HG02884 (cell line): ENCODE data around the gene STK36.

Experiments used
- ATAC-seq: cut with Tn5 transposase; IDR thresholded peaks from one replicate; pipeline ENCODE4 v1.9.1; 2021; ENCODE audit warnings: mild to moderate bottlenecking, moderate library complexity; ENCODE audit not compliant: unreplicated experiment

Gene STK36, protein sequence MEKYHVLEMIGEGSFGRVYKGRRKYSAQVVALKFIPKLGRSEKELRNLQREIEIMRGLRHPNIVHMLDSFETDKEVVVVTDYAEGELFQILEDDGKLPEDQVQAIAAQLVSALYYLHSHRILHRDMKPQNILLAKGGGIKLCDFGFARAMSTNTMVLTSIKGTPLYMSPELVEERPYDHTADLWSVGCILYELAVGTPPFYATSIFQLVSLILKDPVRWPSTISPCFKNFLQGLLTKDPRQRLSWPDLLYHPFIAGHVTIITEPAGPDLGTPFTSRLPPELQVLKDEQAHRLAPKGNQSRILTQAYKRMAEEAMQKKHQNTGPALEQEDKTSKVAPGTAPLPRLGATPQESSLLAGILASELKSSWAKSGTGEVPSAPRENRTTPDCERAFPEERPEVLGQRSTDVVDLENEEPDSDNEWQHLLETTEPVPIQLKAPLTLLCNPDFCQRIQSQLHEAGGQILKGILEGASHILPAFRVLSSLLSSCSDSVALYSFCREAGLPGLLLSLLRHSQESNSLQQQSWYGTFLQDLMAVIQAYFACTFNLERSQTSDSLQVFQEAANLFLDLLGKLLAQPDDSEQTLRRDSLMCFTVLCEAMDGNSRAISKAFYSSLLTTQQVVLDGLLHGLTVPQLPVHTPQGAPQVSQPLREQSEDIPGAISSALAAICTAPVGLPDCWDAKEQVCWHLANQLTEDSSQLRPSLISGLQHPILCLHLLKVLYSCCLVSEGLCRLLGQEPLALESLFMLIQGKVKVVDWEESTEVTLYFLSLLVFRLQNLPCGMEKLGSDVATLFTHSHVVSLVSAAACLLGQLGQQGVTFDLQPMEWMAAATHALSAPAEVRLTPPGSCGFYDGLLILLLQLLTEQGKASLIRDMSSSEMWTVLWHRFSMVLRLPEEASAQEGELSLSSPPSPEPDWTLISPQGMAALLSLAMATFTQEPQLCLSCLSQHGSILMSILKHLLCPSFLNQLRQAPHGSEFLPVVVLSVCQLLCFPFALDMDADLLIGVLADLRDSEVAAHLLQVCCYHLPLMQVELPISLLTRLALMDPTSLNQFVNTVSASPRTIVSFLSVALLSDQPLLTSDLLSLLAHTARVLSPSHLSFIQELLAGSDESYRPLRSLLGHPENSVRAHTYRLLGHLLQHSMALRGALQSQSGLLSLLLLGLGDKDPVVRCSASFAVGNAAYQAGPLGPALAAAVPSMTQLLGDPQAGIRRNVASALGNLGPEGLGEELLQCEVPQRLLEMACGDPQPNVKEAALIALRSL (N-terminal part only)

GRCh38 chr2:218671654-218672566 is at the start of gene STK36, which contains the start of gene RNF25:
STK36 (plus strand) TSS chr2:218672086; CDS start chr2:218672830, 744 bp downstream.
RNF25 (minus strand) TSS chr2:218672002; CDS start chr2:218671970, 32 bp downstream.
- peak; percentile 98 for ATAC-seq

DNA sequence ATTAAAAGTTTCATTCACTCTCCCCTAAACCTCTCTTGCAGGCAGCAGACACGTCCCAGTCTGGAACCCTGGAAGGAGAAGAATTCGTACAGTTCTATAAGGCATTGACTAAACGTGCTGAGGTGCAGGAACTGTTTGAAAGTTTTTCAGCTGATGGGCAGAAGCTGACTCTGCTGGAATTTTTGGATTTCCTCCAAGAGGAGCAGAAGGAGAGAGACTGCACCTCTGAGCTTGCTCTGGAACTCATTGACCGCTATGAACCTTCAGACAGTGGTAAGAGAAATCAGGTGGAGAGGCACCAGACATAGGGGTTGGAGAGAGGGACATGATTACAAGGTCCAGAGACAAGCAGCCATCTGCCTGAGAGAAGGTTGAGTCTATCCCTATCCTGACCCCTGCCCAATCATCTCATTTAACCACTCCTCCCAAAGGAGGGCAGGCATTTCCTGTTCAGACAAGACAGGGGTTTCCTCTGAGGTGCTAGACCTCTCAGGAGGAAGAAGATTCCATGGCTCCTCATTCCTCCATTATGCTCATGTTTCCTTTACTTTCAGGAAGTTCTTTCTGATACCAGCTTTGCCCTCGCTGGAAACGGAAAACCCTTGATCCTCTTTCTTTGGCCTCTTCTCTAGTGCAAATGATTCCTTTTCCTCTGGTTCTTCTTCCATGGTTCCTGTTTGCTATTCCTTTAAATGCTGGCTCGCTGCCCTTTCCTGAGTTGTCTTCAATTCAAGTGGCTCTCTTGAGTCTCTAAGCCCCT is 49.1 kb upstream of the STK36 start:
- ATAC-seq: no peak

DNA sequence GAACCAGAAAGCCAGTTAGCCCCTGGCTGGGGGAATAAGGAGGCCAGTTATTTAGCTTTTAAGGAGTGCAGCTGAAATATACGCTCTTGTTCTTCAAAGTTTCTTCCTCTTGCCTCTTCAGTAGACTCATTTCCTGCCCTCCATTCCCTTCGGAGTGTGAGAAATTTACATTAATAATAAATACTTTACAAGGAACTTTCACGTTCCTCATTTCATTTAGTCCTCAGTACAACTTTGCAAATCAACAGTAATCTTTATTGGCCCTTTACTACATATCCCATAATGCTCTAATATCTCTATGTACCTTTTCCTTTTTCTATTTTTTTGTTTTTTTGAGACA is 48.5 kb upstream of the STK36 start:
- ATAC-seq: no peak

- no peak for ATAC-seq
These were observed 45.5 kb upstream of the STK36 start for GRCh38 chr2:218626369-218626768.

DNA sequence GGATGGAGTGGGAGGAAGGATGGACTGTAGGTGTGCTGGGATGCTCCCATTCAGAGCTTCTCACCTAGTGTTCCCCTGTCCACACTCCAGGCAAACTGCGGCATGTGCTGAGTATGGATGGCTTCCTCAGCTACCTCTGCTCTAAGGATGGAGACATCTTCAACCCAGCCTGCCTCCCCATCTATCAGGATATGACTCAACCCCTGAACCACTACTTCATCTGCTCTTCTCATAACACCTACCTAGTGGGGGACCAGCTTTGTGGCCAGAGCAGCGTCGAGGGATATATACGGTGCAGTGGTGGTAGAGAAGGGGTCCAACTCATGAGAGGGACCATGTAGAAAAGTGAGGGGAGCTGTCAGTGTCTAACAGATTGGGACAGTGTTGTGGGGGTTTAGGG is 43.9 kb upstream of the STK36 start:
- ATAC-seq: no peak

DNA sequence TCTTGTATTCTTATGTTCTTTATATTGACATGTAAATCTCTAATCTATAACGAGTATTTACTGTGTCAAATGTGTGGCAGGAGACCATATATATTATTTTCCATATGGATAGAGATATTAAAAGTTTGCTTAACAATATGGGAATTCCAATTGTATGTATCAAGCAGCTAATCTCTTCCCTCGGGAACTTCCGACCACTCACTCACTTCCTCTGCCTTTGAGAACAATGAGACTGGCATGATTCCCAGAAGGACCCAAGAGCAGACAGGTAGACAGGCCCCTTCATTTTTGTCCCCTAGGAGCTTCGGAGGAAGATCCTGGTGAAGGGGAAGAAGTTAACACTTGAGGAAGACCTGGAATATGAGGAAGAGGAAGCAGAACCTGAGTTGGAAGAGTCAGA is 40.0 kb upstream of the STK36 start:
- no peak for ATAC-seq

DNA sequence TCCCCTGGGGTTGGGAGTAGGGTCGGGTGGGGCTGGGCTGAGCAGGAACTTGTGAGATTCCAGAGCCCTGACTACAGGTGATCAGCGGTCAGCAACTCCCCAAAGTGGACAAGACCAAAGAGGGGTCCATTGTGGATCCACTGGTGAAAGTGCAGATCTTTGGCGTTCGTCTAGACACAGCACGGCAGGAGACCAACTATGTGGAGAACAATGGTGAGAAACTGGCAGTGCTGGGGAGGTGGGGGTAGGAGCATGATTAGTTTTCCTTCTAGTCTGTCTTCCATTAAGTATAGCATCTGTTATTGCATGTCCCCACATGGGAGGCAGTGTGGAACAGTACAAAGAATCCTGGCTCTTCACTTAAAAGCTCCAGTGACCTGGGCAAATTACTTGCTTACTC is 36.2 kb upstream of the STK36 start:
- no peak for ATAC-seq

DNA sequence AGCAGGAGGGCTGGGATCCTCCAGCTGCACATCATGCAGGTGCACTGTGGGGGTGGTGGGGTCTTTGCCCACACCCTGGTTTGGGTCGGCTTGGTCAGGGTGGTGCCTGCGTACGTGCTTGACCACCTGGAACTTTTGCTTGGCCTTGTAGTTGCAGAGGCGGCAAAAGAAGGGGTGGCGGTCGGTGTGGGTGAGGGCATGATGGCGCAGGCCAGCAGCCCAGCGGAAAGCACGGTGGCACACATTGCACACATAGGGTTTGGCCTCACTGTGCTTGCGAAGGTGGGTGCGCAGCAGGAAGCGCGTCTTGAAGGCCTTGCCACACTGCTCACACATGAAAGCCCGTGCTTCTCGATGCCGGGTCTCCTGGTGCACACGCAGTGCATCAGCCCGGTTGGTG is 33.5 kb upstream of the STK36 start:
- ATAC-seq: no peak

GRCh38 chr2:218642121-218642656 is 29.7 kb upstream of the STK36 start:
- ATAC-seq: no peak

GRCh38 chr2:218642786-218643185 is 29.1 kb upstream of the STK36 start:
- ATAC-seq: no peak

- ATAC-seq: no peak
These were observed 28.1 kb upstream of the STK36 start for GRCh38 chr2:218643751-218644310.

GRCh38 chr2:218644721-218645120 is 27.2 kb upstream of the STK36 start:
- no peak for ATAC-seq

DNA sequence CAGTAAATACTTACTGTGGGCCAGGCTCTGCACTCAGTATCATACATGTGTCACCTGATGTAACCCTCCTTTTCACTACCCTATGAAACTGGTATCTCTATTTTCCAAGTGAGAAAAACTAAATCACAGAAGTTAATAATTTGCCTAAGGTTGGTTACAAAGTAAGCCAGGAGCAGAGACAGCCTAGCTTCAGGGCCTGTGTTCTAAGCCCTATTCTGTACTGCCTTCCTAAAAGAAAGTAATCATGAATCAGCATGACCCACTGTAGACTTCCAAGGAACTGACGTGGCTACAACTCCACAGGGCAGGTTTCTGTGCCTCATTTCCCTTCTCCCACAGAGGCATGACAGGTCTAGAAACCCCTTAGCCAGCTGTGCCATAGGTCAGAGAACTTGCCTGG is 26.8 kb upstream of the STK36 start:
- no peak for ATAC-seq

GRCh38 chr2:218648088-218648786 is 23.6 kb upstream of the STK36 start:
- ATAC-seq: no peak

DNA sequence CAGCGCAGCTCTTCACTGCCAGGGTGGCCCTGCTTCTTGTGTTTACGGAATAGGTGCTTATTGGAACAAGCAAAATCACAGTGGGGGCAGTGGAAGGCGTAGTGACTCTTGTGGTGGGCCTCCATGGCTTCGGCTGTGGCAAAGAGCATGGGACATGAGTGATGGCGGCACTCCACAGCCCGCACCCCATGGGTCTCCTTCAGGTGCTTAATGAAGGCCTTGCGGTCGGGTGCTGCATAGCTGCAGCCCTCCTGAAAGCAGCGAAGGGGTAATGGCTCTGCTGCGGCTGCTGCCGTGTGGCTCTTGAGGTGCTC is 23.1 kb upstream of the STK36 start:
- no peak for ATAC-seq

DNA sequence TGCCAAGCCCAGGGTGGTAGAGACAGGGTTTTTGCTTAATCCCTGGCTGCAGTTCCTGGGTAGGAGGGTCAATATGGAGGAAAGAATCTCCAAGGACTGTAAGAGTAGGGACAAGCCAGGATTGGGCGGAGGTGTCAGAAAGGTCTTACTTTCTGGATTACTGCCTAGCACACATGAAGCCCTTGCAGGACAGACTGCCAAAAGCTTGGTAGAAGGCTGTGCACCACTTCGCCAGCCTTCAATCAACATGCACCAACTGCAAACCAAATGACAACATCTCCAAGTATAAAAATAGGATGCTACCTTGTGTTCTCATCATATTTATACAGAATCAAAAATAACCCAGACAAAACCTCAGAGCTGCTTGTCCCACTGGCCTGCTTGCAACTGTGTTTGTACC is 16.1 kb upstream of the STK36 start:
- no peak for ATAC-seq

GRCh38 chr2:218658671-218659257 is 13.1 kb upstream of the STK36 start:
- peak; percentile 29 for ATAC-seq
